GM23248 (cell line): ENCODE results near the gene CDH22. TPM values are rescaled to one million over a fixed set of nuclear protein-coding genes. Genes with fewer than 3 reads are reported as not detected.

Experiments used
- DNase-seq: peaks from one replicate; pipeline ENCODE4 v3.0.0-alpha.2; 2015
- H2AFZ ChIP-seq: fragments of 200-600 bp; sonication (generic); 2 replicates; pipeline ENCODE4 v1.6.1; 2016; ENCODE audit warnings: antibody characterized with exemption
- H3F3A ChIP-seq: fragments of 200-600 bp; sonication (generic); 2 replicates; pipeline ENCODE4 v1.6.1; 2016; ENCODE audit warnings: mild to moderate bottlenecking, antibody characterized with exemption, mixed run types; ENCODE audit not compliant: insufficient read depth
- H3K27ac ChIP-seq: fragments of 200-600 bp; sonication (generic); 2 replicates; pipeline ENCODE4 v1.5.1; 2016; ENCODE audit warnings: mild to moderate bottlenecking
- H3K27me3 ChIP-seq: fragments of 200-600 bp; sonication (generic); replicated peaks from 2 replicates; pipeline ENCODE4 v1.6.1; 2016; ENCODE audit warnings: mild to moderate bottlenecking; ENCODE audit not compliant: insufficient read depth
- H3K36me3 ChIP-seq: fragments of 200-600 bp; sonication (generic); 2 replicates; pipeline ENCODE4 v1.6.1; 2016; ENCODE audit warnings: low read depth, mild to moderate bottlenecking
- H3K4me1 ChIP-seq: fragments of 200-600 bp; sonication (generic); 2 replicates; pipeline ENCODE4 v1.6.1; 2016; ENCODE audit warnings: mild to moderate bottlenecking; ENCODE audit not compliant: insufficient read depth
- H3K4me2 ChIP-seq: fragments of 200-600 bp; sonication (generic); one replicate; pipeline ENCODE4 v1.6.1; 2016; ENCODE audit warnings: mild to moderate bottlenecking; ENCODE audit not compliant: unreplicated experiment
- H3K4me3 ChIP-seq: fragments of 200-600 bp; sonication (generic); 2 replicates; pipeline ENCODE4 v1.5.1; 2016; ENCODE audit warnings: mild to moderate bottlenecking
- H3K79me2 ChIP-seq: fragments of 200-600 bp; sonication (generic); 2 replicates; pipeline ENCODE4 v1.6.1; 2016; ENCODE audit warnings: mild to moderate bottlenecking; ENCODE audit not compliant: insufficient read depth
- H3K9ac ChIP-seq: fragments of 200-600 bp; sonication (generic); 2 replicates; pipeline ENCODE4 v1.6.1; 2016; ENCODE audit warnings: mild to moderate bottlenecking
- H3K9me2 ChIP-seq: fragments of 200-600 bp; sonication (generic); 2 replicates; pipeline ENCODE4 v1.6.1; 2016; ENCODE audit warnings: mixed run types, mild to moderate bottlenecking, moderate library complexity; ENCODE audit not compliant: insufficient read depth
- H3K9me3 ChIP-seq: fragments of 200-600 bp; sonication (generic); one replicate; pipeline ENCODE4 v1.6.1; 2017; ENCODE audit warnings: low read depth
- H4K20me1 ChIP-seq: fragments of 200-600 bp; sonication (generic); 2 replicates; pipeline ENCODE4 v1.6.0; 2016; ENCODE audit not compliant: insufficient read depth
- EZH2 ChIP-seq: fragments of 200-600 bp; sonication (generic); IDR thresholded peaks from 2 replicates; pipeline ENCODE4 v1.6.1; 2018; ENCODE audit warnings: antibody characterized with exemption, mild to moderate bottlenecking; ENCODE audit not compliant: insufficient read depth, poor library complexity, severe bottlenecking
- EZH2phosphoT487 ChIP-seq: fragments of 200-600 bp; sonication (generic); IDR thresholded peaks from 2 replicates; pipeline ENCODE4 v1.6.1; 2018; ENCODE audit warnings: antibody characterized with exemption, moderate library complexity, mild to moderate bottlenecking, low read depth; ENCODE audit not compliant: insufficient read depth
- WGBS, 2 experiments: methylation state at CpG; one replicate each; pipeline ENCODE4 v1.1.6; 2015 to 2017; ENCODE audit warnings: low lambda C conversion rate in 2 of 2, low coverage in 1 of 2; ENCODE audit errors: missing lambda C conversion rate in 2 of 2; 5-methylcytosine and 5-hydroxymethylcytosine counted together
- in situ Hi-C: fragments of 300-500 bp; cut with MboI; formaldehyde crosslinking; loops from 2 replicates; pipeline ENCODE4 v1.15.0; 2020
- polyA plus RNA-seq: library from polyadenylated mRNA; unstranded; fragments of >200 nt; fragmentation: Nextera tagmentation; extraction: Ambion mirVana; gene quantifications from 2 replicates; pipeline ENCODE4 v1.2.1, GENCODE V29; 2016
- total RNA-seq: library from RNA; depleted of rRNA; stranded (reverse); fragments of >200 nt; shearing (Covaris generic); gene quantifications from 2 replicates; pipeline ENCODE4 v1.2.3, GENCODE V29; 2014

The CDH22 gene
- total and polyA plus RNA-seq, 2 experiments from 2014 or later, result not detected

GRCh38 chr20:46214824-46215488 is 93.3 kb downstream of the CDH22 start:
- in situ Hi-C loops, result no loop called here
- H3K9me2 ChIP-seq, result no peaks in the 10 kb centered on the region
- WGBS, 2 experiments, result 24 to 30% methylated on average over 4 of the region's 4 CpGs
- H3K36me3 ChIP-seq, result no peaks in the 10 kb centered on the region
- no peak overlapping the region for H3K4me2 ChIP-seq
- no peak overlapping the region for H3K9ac ChIP-seq
- peaks cover 9% of the 10 kb centered on the region for H3K27me3 ChIP-seq
- H3K4me3 ChIP-seq, result no peak overlapping the region
- no peaks in the 10 kb centered on the region for H3K4me1 ChIP-seq
- H3K79me2 ChIP-seq, result no peaks in the 10 kb centered on the region
- no peak overlapping the region for H3K27ac ChIP-seq
- no peaks in the 10 kb centered on the region for H3K9me3 ChIP-seq
- no peak overlapping the region for H2AFZ ChIP-seq
- TF ChIP-seq EZH2phosphoT487 (no peak), EZH2 (no peak)
- no peaks in the 10 kb centered on the region for H4K20me1 ChIP-seq
- H3F3A ChIP-seq, result no peaks in the 10 kb centered on the region
- DNase-seq, result no peak

- no peak overlapping the region for H3K4me3 ChIP-seq
- 24 to 25% methylated on average over 8 of the region's 8 CpGs for WGBS, 2 experiments
- no peaks in the 10 kb centered on the region for H3K79me2 ChIP-seq
- H3K27me3 ChIP-seq, result peaks cover 14% of the 10 kb centered on the region
- no peak overlapping the region for H3K27ac ChIP-seq
- no peak overlapping the region for H3K9ac ChIP-seq
- H3F3A ChIP-seq, result no peaks in the 10 kb centered on the region
- no peaks in the 10 kb centered on the region for H4K20me1 ChIP-seq
- no peak for TF ChIP-seq EZH2phosphoT487
- no peak for TF ChIP-seq EZH2
- H3K9me2 ChIP-seq, result no peaks in the 10 kb centered on the region
- H3K4me2 ChIP-seq, result no peak overlapping the region
- in situ Hi-C loops, result no loop called here
- H3K9me3 ChIP-seq, result no peaks in the 10 kb centered on the region
- no peak for DNase-seq
- no peaks in the 10 kb centered on the region for H3K36me3 ChIP-seq
- no peaks in the 10 kb centered on the region for H3K4me1 ChIP-seq
- H2AFZ ChIP-seq, result no peak overlapping the region
These were observed 94.1 kb downstream of the CDH22 start for GRCh38 chr20:46213946-46214823.

GRCh38 chr20:46212876-46213275 is 95.4 kb downstream of the CDH22 start:
- Histone ChIP-seq H3K9me3 (no peaks in the 10 kb centered on the region), H2AFZ (no peak overlapping the region)
- no peak for TF ChIP-seq EZH2
- no peak for TF ChIP-seq EZH2phosphoT487

GRCh38 chr20:46212252-46212651 is 96.0 kb downstream of the CDH22 start:
- Histone ChIP-seq H3K4me1 (no peaks in the 10 kb centered on the region), H3K27ac (no peak overlapping the region), H3K9me3 (no peaks in the 10 kb centered on the region), H3K4me2 (no peak overlapping the region), H3K4me3 (no peak overlapping the region), H4K20me1 (no peaks in the 10 kb centered on the region), H2AFZ (no peak overlapping the region), H3F3A (no peaks in the 10 kb centered on the region), H3K36me3 (no peaks in the 10 kb centered on the region), H3K9me2 (no peaks in the 10 kb centered on the region), H3K9ac (no peak overlapping the region), H3K27me3 (peaks cover 14% of the 10 kb centered on the region), H3K79me2 (no peaks in the 10 kb centered on the region)
- no peak for TF ChIP-seq EZH2
- TF ChIP-seq EZH2phosphoT487, result no peak
- in situ Hi-C loops, result no loop called here
- no peak for DNase-seq
- 61 to 67% methylated on average over 3 of the region's 3 CpGs for WGBS, 2 experiments

More at GRCh38 chr20:46212876-46213275, 95.4 kb downstream of the CDH22 start:
- Histone ChIP-seq H3F3A (no peaks in the 10 kb centered on the region), H3K4me3 (no peak overlapping the region), H4K20me1 (no peaks in the 10 kb centered on the region), H3K27me3 (peaks cover 14% of the 10 kb centered on the region), H3K9me2 (no peaks in the 10 kb centered on the region), H3K4me2 (no peak overlapping the region), H3K36me3 (no peaks in the 10 kb centered on the region), H3K9ac (no peak overlapping the region), H3K4me1 (no peaks in the 10 kb centered on the region), H3K79me2 (no peaks in the 10 kb centered on the region), H3K27ac (no peak overlapping the region)
- DNase-seq, result no peak
- in situ Hi-C loops, result no loop called here
- 66 to 74% methylated on average over 11 of the region's 11 CpGs for WGBS, 2 experiments
